Mesenteric fat pad (tissue), 1 donor: ENCODE data around the gene PALM3. TPM values are rescaled to one million over a fixed set of nuclear protein-coding genes. Genes with fewer than 3 reads are reported as not detected.
"Not testable (repeated sequence)": the region's sequence is repeated elsewhere in the genome, so short reads cannot be mapped to it uniquely, and the experiment has no call there.

ENCODE experiments used
- DNase-seq: peaks from one replicate; pipeline ENCODE4 v3.0.0-alpha.2; 2020; ENCODE audit warnings: low spot score
- total RNA-seq: library from RNA; stranded (reverse); fragmentation: NEBNext Ultra II Directional; extraction: Animal tissue kit (Norgen Biotek cat#: 25700); gene quantifications from one replicate; pipeline ENCODE4 v1.2.1, GENCODE V29; 2021
- donor health status: DM: yes; HTN: yes; CAD: no.

PALM3 gene
- total RNA-seq, 1 donor from 2014 or later: not detected

DNA sequence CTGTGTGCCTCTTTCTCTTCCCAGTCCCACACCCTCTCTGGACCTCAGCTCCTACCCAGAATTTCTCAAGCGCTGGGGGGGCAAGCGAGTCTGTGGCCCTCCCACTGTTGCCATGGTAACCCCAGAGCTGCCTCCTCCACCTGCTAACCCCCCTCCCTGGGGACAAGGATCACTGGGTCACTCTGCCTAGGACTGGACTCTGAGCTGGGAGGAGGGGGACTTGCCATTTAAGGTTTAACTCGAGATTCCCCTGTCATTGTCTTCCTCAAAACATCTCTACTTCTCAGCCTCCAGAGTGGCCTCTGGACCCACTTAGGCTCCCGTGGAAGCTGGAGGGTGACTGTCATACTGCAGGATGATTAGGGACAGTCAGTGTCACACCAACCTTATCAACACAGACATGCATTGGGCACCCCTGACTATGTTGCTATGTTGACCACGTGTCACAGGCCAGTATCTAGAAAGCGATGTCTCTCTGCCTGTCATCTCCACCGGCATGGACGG lies 2.2 kb downstream of the PALM3 start:
- DNase-seq: no peak

DNA sequence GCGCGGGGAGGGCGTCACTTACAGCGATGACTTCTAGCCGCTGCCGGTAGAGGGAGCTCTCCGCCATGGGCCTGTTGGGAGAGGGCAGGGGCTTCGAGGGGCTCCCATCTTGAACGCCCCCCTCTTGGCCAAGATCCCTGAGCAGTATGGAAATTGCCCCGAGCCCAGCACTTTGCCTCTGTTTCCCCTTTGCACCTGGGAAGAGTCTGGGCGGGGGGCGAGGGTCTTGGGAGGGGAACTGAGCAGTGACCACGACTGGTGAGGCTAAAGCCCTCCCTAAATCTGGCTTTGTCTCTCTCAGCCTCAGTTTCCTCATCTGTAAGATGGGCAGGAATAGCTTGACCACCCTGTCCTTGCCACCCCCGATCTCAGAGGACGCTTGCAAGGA lies 2.8 kb downstream of the PALM3 start:
- DNase-seq: no peak

DNA sequence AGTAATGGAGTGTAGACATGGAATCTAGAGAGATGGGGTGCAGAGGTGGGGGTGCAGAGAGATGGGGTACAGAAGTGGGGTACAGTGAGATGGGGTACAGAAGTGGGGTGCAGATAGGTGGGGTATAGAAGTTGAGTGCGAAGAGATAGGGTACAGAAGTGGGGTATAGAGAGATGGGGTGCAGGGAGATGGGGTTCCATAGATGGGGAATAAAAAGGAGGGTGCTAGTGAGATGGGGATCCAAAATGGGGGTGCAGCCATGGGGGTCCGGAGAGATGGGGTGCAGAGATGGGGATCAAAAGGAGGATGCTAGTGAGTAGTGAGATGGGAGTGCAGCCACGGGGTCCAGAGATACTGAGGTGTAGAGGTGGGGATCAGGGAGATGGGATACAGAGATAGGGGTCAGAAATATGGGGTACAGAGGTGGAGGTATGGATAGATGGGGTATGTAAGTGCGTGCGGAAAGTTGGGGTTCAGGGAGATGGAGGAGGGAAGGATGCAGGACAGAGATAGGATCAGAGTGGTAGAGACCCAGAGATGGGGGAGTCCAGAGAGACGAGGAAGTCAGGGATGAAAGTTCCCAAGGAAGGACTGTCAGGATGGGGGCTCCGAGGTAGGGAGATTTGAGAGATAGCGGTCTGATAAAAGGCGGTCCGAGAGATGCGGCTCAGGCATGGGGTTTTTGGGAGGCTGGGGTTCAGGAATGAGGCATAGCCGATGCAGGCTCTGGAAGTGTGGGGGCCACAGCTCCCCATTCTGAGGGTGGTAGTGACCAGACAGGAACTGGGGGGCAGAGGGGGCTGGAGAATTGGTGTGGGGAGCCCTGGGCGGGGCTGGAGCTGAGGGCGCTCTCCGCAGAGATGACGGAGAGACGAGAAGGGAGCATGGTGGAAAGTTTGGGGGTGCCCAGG lies 3.4 kb downstream of the PALM3 start:
- no peak for DNase-seq

DNA sequence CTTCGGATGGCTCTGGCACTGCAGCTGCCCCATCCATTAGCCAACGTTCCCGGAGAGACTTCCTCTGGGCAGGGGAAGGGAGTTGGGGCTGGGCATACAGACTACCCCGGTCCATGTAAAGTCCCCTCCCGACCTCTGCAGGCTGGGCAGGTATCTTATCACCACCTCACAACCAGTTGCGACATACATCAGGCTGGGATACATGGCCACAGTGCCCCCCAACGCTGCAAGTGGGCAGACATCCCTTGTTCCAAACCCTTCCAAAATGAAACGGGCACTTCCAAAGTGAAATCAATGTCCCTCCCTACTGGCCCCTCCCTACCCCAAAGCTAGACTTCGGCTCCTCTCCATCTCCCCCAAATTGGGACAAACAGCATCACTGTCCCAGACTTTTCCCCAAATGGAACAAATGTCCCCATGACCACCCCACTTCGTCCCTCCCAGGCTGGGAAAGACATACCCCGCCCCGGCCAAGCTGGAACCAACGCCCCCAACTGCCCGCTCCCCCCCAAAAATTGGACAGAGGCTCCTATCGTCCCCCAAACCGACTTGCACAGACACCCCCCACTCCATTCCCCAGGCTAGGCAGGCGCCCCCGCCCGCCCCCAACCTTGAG lies 5.0 kb downstream of the PALM3 start:
- DNase-seq: no peak

DNA sequence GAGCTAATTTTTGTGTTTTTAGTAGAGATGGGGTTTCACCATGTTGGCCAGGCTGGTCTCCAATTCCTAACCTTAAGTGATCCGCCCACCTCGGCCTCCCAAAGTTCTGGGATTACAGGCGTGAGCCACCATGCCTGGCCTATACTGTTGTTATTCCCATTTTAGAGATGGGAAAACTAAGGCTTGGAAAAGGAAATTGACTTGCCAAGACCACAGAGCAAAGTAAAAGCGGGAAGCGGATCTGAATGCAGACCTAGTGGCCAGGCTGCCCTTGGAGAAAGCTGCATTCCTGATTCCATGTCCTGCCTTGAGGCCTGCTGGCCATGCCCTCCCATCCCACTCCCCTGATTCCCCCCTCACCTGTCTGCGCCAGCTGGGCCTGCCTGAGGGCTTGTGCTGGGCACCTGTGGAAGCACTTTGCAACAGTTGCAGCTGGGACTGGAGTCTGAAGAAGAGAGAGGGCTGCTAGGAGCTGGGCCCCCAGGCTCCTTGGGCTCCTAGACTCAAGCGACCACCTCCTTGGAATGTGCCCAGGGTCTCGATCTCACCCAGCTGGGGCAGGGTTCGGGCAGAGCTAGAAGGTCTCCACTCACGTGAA lies 5.7 kb downstream of the PALM3 start:
- DNase-seq: no peak

DNA sequence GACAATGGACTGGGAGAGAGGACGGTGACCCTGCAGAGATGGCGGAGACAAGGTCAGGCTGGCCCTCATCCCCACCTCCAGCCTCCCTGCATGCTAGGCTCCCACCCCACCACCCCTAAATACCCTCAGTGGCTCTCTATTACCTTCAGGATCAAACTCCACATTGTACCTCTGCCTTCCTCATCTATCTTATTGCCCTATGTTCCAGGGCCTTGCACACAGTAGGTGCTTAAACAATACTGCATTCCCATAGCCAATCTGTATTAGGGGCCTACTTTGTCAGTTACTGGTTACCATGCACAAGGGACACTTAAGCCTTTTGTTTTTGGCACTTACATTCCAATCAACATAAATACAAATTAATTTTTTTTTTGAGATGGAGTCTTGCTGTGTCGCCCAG lies 6.5 kb downstream of the PALM3 start:
- no peak for DNase-seq

DNA sequence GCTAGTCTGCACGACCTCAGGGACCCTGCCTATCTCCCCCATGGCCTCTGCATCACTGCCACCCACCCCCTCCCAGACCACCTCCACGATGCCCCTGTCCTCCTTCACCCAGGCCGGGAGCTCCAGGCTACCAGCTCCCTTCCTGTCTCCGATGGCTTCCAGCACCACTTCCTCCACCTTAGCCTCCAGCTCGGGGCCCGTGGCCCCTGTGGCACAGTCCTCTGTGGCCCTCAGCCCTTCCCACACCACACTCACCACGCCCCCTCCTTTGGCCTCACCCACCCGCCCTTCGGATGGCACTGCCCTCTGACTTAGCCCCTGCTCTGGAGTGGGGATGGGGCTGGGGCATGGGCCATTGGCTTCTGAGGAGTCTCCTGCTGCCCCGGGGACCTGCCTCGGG lies 7.2 kb downstream of the PALM3 start:
- DNase-seq: no peak

DNA sequence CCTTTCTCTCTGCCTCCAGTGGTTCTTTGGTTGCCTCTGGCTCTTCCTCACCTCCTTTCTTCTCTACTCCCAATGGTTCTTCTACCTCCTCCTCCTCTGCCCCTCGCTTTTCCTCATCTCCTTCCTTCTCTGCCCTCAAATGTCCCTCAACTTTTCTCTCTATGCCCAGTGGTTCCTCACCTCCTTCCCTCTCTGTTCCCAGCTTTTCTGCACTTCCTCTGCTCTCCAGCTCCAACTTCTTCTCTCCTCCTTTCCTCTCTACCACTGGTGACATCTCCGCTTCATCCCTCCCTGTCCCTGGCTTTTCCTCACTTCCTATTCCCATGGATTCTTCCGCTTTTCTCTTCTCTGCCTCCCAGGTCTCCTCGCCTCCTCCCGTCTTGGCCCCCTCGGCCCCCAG lies 7.8 kb downstream of the PALM3 start:
- no peak for DNase-seq

DNA sequence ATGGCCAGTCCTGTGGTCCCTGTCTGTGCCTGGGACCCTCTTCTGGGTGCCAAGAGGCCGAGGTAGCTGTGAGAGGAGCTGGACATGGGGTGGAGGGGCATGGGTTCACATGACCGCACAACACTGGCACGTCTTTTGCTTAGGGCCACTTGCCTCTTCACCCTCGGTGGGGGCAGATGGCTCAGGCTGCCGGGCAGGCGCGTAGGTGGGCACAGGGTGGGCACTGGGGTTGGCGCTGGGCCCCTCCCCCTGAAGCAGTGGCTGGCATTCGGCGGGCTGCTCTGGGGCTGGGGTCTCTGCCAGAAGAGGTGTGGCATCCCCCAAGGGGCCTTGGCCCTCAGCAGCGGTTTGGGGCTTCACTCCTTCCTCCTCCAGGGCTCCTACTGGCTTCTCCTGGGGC lies 8.4 kb downstream of the PALM3 start:
- no peak for DNase-seq

DNA sequence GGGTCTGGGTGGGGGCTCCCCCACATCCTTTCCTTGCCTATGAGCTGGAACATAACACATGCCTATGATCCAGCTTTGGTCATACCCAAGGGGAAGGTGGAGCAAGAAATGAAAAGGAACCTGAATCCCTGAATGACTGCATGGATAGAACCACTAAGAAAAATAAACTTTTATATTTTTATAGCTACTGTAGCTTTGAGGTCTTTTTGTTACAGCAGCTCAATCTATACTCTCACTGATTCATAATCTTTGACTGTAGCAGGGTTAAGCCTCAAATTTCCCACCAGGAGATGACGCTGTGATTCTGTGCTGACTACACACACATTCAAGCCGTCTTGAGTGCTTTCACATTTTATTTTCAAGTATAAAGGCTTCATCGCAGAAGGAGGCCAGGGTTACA lies 8.8 kb downstream of the PALM3 start:
- DNase-seq: no peak

DNA sequence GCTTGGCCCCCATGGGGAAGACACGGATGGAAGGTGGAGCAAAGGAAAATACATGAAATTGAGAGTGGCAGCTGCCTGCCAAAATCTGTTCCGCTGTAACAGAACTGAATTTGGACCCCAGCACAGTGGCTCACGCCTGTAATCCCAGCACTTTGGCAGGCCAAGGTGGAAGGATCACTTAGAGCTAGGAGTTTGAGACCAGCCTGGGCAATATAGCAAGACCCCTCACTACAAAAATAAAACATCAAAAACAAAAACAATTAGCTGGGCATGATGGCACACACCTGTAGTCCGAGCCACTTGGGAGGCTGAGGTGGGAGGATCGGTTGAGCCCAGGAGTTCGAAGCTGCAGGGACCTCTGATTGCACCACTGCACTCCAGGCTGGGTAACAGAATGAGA lies 9.4 kb downstream of the PALM3 start:
- DNase-seq: no peak

DNA sequence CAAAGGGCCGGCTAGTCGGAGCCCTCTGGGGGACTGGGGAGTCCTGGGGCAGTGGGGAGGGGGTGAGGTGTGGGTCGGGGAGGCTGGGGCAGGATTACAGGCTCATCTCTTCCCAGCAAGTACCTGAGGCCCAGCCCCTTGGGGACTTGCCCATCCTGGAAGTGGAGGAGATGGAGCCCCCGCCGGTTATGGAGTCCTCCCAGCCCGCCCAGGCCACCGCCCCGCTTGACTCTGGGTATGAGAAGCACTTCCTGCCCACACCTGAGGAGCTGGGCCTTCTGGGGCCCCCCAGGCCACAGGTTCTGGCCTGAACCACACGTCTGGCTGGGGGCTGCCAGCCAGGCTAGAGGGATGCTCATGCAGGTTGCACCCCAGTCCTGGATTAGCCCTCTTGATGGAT lies 9.9 kb downstream of the PALM3 start:
- DNase-seq: no peak

DNA sequence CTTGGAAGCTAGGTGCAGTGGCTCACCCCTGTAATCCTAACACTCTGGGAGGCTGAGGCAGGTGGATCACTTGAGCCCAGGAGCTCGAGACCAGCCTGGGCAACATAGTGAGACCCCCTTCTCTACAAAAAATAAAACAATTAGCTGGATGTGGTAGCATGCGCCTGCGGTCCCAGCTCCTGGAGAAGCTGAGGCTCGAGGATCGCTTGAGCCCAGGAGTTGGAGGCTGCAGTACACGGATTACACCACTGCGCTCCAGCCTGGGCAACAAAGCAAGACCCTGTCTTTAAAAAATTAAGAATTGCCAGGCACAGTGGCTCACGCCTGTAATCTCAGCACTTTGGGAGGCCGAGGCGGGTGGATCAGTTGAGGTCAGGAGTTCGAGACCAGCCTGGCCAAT lies 10.9 kb downstream of the PALM3 start:
- not testable (repeated sequence) for DNase-seq

DNA sequence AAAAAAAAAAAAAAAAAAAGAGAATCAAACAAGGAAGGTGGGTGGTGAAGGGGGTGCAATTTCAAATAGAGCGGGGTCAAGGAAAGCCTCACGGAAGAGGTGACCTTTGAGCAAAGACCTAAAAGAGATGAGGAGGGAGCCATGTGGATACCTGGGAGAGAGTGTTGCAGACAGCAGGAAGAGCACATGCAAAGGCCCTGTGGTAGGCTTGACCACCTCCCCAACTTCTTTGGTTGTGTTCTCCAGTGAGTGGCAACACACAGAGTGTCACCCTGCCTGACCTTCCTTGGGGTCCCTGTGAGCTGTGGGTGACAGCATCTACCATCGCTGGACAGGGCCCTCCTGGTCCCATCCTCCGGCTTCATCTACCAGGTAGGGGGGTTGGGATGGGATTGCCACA lies 11.4 kb downstream of the PALM3 start:
- no peak for DNase-seq

DNA sequence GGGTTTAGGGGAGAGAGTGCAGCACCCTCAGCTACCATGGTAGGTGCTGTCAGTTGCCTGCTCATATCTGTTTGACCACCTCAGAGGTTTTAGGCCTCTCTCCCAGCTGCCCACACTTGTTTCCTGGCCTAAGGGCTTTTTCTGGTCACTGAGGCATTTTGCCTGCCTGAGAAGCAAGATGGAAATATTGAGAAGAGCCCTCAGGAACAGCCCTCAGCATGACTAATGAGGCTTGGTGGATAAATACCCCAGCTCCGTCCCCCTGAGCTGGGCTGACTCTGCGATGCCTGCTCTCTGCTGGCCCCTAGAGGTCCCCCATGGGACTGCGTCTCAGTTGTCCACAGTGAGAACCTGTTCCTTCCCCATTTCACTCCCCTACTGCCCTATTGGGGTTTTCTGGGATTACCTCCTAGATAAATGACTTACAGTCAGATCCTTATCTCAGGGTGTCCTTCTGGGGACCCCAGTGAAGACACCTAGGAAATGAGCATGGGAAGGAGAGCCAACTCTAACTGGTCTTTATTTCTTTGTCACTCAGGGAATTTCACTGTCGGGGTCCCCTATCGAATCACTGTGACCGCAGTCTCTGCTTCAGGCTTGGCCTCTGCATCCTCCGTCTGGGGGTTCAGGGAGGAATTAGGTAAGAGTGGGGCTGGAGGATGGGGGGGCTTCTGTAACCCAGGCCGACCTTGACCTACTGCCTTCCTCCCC lies 13.3 kb downstream of the PALM3 start:
- no peak for DNase-seq

DNA sequence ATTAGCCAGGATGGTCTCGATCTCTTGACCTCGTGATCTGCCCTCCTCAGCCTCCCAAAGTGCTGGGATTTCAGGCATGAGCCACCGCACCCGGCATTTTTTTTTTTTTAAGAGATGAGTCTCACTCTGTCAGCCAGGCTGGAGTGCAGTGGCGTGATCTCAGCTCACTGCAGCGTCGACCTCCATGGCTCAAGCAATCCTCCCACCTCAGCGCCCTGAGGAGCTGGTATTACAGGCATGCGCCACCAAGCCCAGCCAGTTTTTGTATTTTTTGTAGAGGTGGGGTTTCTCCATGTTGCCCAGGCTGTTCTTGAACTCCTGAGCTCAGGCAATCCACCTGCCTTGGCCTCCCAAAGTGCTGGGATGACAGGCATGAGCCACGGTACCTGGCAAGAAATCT lies 14.0 kb downstream of the PALM3 start:
- not testable (repeated sequence) for DNase-seq

DNA sequence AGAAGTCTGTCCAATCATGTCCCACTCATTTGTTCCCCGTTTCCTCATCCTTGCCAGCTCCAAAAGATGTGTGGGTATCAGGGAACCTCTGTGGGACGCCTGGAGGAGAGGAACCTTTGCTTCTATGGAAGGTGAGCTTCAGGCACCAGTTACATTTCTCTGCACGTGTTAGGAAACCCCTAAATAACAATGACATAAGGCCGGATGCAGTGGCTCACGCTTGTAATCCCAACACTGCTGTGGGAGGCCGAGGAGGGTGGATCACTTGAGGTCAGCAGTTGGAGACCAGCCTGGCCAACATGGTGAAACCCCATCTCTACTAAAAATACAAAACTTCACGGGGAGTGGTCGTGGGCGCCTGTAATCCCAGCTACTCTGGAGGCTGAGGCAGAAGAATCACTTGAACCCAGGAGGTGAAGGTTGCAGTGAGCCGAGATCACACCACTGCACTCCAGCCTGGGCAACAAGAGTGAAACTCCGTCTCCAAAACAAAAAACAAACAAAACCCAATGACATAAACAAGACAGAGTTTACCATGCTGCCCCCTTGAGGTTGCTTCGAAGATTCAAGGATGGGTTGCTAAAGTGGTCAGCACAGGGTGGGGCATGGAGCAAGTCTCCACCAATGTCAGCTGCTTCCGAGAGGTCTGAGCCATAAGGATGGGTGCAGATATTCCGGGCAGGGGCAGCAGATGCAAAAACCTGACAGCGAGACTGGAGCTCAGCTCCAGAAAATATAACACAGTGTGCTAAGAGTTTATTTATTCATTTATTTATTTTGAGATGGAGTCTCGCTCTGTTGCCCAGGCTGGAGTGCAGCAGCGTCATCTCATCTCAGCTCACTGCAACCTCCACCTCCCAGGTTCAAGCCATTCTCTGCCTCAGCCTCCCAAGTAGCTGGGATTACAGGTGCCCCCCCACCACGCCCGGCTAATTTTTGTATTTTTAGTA lies 18.9 kb downstream of the PALM3 start:
- not testable (repeated sequence) for DNase-seq

DNA sequence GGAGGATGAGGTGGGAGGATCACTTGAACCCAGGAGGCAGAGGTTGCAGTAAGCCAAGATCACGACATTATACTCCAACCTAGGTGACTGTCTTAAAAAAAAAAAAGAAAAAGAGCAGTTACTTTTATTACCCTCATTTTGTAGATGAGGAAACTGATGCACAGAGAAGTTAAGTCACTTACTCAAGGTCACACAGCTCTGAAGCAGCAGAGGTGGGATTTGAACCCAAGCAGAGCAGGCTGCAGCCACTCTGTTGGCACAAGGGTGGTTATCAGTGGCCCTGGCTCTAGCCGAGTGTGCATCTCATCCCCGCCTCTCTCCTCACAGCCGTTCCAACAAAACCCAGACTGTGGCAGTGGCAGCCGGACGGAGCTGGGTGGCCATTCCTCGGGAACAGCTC lies 22.7 kb downstream of the PALM3 start:
- DNase-seq: no peak

DNA sequence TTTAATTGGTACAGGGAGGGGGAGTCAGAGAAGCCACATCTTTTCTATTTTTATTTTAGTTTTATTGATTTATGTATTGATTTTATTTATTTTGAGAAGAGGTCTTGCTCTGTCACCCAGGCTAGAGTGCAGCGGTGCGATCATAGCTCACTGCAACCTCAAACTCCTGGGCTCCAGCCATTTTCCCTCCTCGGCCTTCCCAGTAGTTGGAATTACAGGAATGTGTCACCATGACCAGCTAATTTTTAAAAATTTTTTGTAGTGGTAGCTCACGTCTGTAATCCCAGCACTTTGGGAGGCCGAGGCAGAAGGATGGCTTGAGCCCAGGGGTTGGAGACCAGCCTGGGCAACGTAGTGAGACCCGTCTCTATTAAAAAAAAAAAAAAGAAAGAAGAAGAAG lies 26.2 kb downstream of the PALM3 start:
- no peak for DNase-seq

DNA sequence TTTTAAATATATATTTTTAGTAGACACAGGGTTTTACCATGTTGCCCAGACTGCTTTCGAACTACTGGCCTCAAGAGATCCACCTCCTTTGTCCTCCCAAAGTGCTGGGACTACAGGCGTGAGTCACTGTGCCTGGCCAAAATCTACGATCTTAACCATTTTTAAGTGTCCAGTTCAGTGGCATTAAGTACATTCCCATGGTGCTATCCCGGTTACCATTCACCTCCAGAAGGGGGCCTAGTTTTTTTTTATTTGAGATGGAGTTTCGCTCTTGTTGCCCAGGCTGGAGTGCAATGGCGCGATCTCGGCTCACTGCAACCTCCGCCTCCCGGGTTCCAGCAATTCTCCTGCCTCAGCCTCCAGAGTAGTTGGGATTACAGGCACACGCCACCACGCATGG lies 26.7 kb downstream of the PALM3 start:
- DNase-seq: not testable (repeated sequence)

DNA sequence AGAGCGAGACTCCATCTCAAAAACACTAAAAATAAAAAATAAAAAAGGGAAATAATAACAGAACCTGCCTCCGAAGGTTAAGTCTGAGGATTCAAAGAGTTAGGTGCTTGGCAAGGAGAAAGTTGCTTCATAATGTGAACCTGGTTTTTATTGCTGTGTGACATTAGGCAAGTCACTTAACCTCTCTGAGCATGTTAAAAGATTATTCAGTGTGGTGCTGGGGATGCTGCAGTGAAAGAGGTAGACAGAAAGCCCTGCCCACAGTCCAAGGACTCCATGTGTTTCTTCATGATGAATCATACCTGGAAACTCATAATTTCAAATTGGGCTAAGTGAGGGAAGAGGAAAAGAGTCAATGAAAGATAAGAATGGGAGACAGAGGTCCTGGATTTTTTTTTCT lies 27.9 kb downstream of the PALM3 start:
- no peak for DNase-seq
